HepG2 (cell line): ENCODE results near the gene ETFB. TPM values are rescaled to one million over a fixed set of nuclear protein-coding genes. Genes with fewer than 3 reads are reported as not detected.
A peak's percentile ranks its signal among the peaks of the same experiment; 100 is the strongest.

Experiments used
- BCL6 ChIP-seq: IDR thresholded peaks from 2 replicates; pipeline ENCODE4 v1.6.1; 2016; ENCODE audit warnings: missing genetic modification reagents, missing compliant biosample characterization
- MLX ChIP-seq: IDR thresholded peaks from 2 replicates; pipeline ENCODE4 v1.6.1; 2016
- MXD1 ChIP-seq: sonication (generic); formaldehyde crosslinking; IDR thresholded peaks from 2 replicates; pipeline ENCODE4 v1.4.0; 2020; ENCODE audit warnings: mild to moderate bottlenecking, missing genetic modification reagents
- PAWR ChIP-seq: sonication (generic); formaldehyde crosslinking; IDR thresholded peaks from 2 replicates; pipeline ENCODE4 v1.4.0; 2020; ENCODE audit warnings: missing genetic modification reagents, mild to moderate bottlenecking, borderline replicate concordance
- PPARG ChIP-seq: conservative IDR thresholded peaks from 2 replicates; pipeline ENCODE4 v1.6.1; 2016; ENCODE audit warnings: missing biosample characterization, missing genetic modification reagents
- RORA ChIP-seq: sonication (generic); formaldehyde crosslinking; IDR thresholded peaks from 2 replicates; pipeline ENCODE4 v1.5.0; 2020; ENCODE audit warnings: mild to moderate bottlenecking, missing genetic modification reagents, moderate library complexity
- SP5 ChIP-seq: IDR thresholded peaks from 2 replicates; pipeline ENCODE4 v1.6.1; 2016; ENCODE audit warnings: low read depth, borderline replicate concordance
- TFE3 ChIP-seq: IDR thresholded peaks from 2 replicates; pipeline ENCODE4 v1.6.1; 2016
- ZMYM3 ChIP-seq: sonication (generic); formaldehyde crosslinking; IDR thresholded peaks from 2 replicates; pipeline ENCODE4 v1.5.1; 2020; ENCODE audit warnings: mild to moderate bottlenecking, missing genetic modification reagents
- ZNF687 ChIP-seq: sonication (generic); formaldehyde crosslinking; IDR thresholded peaks from 2 replicates; pipeline ENCODE4 v1.5.1; 2020; ENCODE audit warnings: mild to moderate bottlenecking, missing genetic modification reagents, moderate library complexity
- ZSCAN29 ChIP-seq: sonication (generic); formaldehyde crosslinking; conservative IDR thresholded peaks from 2 replicates; pipeline ENCODE4 v1.4.0; 2020; ENCODE audit warnings: mild to moderate bottlenecking, missing genetic modification reagents
- ZSCAN31 ChIP-seq: sonication (generic); formaldehyde crosslinking; IDR thresholded peaks from 2 replicates; pipeline ENCODE4 v1.5.0; 2020; ENCODE audit warnings: low read depth, mild to moderate bottlenecking, missing genetic modification reagents
- polyA plus RNA-seq, 8 experiments: library from polyadenylated mRNA; depleted of rRNA in 3 of 8; stranded (reverse) in 7 of 8; unstranded in 1 of 8; fragments of >200 nt; fragmentation: Illumina TruSeq in 4 of 8; extraction: Trizol in 4 of 8; gene quantifications; 2 replicates each; pipeline versions ENCODE4 v1.2.1 to v1.2.3, GENCODE V29; 2011 to 2016; ENCODE audit warnings: low read depth in 4 of 8, missing spikeins in 1 of 8, mixed read lengths in 1 of 8; ENCODE audit not compliant: insufficient read depth in 1 of 8
- total RNA-seq, 5 experiments: library from RNA; depleted of rRNA; stranded (reverse); fragments of >200 nt; fragmentation: Illumina TruSeq; extraction: Trizol; gene quantifications; 2 replicates each; pipeline ENCODE4 v1.2.3, GENCODE V29; 2016; ENCODE audit warnings: low read depth in 1 of 5
- TF ChIP-seq, protein P1 (sequence below): IDR thresholded peaks from 2 replicates; pipeline ENCODE4 v1.6.1; 2016; ENCODE audit warnings: low read depth, missing genetic modification reagents, missing compliant biosample characterization
- TF ChIP-seq, protein P2 (sequence below): sonication (generic); formaldehyde crosslinking; IDR thresholded peaks from 2 replicates; pipeline ENCODE4 v1.4.0; 2020; ENCODE audit warnings: missing genetic modification reagents

The ETFB gene
- total and polyA plus RNA-seq, 2 of the 13 experiments (the other 11 are each of a cell fraction or from before 2014, with no cell fraction given), result 678 to 1,314 TPM

DNA sequence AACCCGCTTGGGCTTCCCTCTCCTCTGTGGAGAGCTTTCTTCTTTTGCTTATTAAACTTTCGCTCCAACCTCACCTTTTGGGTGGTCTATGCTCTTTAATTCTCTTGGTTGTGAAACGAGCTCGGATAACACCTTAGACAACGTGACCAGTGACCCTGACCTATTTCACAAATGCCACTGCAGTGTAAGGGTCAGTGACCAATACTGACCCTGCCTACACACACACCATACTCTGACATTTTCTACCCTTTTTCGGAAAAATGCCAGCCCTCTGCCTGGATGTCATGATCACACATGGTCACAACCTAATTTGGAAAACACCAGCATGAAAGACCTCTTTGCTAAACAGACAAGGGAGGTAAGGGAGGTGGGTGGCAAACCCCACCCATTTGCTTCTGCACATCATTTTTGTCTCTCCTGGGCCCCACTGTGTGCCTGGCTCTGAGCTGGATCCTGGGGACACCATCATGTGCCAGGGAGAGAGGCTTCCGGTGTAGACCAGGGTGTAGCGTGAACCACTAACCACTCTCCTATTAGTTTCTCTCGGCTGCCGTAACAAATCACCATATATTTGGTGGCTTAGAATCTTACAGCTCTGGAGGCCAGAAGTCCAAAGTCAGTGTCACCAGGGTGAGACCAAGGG, 9.9 kb downstream of the ETFB start (continued):
- TF ChIP-seq ZSCAN29 (CRISPR knock-in tag) (peak; percentile 30; the same call in 1 of the 2 replicates), MLX (peak; percentile 66), PPARG (peak; percentile 91), SP5 (CRISPR knock-in tag) (peak; percentile 74; the same call in 1 of the 2 replicates), ZMYM3 (CRISPR knock-in tag) (peak; percentile 70; the same call in 1 of the 2 replicates), MXD1 (CRISPR knock-in tag) (no peak), PAWR (CRISPR knock-in tag) (no peak), TFE3 (CRISPR knock-in tag) (peak; percentile 91), BCL6 (CRISPR knock-in tag) (peak; percentile 87), ZSCAN31 (CRISPR knock-in tag) (no peak), RORA (CRISPR knock-in tag) (no peak), ZNF687 (peak; percentile 55)
- TF ChIP-seq, protein P1, sequence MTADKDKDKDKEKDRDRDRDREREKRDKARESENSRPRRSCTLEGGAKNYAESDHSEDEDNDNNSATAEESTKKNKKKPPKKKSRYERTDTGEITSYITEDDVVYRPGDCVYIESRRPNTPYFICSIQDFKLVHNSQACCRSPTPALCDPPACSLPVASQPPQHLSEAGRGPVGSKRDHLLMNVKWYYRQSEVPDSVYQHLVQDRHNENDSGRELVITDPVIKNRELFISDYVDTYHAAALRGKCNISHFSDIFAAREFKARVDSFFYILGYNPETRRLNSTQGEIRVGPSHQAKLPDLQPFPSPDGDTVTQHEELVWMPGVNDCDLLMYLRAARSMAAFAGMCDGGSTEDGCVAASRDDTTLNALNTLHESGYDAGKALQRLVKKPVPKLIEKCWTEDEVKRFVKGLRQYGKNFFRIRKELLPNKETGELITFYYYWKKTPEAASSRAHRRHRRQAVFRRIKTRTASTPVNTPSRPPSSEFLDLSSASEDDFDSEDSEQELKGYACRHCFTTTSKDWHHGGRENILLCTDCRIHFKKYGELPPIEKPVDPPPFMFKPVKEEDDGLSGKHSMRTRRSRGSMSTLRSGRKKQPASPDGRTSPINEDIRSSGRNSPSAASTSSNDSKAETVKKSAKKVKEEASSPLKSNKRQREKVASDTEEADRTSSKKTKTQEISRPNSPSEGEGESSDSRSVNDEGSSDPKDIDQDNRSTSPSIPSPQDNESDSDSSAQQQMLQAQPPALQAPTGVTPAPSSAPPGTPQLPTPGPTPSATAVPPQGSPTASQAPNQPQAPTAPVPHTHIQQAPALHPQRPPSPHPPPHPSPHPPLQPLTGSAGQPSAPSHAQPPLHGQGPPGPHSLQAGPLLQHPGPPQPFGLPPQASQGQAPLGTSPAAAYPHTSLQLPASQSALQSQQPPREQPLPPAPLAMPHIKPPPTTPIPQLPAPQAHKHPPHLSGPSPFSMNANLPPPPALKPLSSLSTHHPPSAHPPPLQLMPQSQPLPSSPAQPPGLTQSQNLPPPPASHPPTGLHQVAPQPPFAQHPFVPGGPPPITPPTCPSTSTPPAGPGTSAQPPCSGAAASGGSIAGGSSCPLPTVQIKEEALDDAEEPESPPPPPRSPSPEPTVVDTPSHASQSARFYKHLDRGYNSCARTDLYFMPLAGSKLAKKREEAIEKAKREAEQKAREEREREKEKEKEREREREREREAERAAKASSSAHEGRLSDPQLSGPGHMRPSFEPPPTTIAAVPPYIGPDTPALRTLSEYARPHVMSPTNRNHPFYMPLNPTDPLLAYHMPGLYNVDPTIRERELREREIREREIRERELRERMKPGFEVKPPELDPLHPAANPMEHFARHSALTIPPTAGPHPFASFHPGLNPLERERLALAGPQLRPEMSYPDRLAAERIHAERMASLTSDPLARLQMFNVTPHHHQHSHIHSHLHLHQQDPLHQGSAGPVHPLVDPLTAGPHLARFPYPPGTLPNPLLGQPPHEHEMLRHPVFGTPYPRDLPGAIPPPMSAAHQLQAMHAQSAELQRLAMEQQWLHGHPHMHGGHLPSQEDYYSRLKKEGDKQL, result 0 out of 2 replicates have a peak, but pooled peaks have one; percentile 56
- TF ChIP-seq, protein P2, sequence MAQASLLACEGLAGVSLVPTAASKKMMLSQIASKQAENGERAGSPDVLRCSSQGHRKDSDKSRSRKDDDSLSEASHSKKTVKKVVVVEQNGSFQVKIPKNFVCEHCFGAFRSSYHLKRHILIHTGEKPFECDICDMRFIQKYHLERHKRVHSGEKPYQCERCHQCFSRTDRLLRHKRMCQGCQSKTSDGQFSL (CRISPR knock-in tag), result no peak
